ENCODE measurements around the gene ST7L. TPM values are rescaled to one million over a fixed set of nuclear protein-coding genes. Genes with fewer than 3 reads are reported as not detected.
A peak's percentile ranks its signal among the peaks of the same experiment; 100 is the strongest.
"Not testable (repeated sequence)": the region's sequence is repeated elsewhere in the genome, so short reads cannot be mapped to it uniquely, and the experiment has no call there.

Gene ST7L
- polyA plus RNA-seq (2012; ENCODE audit: insufficient read depth, insufficient read length), result 28.3 TPM

DNA sequence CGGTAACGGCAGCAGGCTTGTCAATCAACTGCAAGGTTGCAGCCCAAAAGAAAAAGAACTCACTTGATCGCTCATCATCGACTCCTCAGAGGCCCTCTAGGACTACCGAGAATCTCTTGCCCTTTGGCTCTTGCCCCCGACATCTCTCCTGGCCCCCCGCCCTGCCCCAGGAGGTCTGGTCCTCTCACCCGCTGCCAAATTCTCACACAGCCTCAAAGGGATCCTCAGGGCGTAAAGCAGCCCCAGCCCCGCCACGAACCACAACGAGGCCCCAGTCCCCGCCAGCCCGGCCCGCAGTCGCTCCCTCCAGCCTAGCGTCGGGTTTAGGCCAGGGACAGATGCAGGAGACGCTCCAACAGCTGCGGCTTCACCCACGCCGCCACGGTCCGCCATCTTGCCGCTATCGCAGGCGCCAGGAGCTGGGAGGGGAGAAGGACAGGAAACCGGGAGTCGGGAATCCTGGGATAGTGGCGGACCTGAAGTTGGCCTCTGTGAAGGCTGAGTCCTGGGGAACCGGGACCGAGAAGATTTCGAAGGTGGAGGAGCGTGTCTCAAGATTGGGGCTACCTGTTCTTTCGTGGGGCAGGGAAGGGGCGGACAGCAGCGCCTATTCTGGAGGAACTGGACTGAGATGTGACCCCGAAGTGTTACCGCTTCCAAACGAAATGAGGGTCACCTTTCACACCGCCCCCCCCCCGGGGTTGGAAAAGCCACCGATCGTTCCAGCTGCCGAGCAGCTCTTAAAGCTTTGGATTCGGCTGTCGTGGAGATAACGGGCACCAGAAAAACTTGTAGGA is at the start of gene ST7L:
ST7L (minus strand) TSS at position 421 of the 797 bp plus-strand sequence; CDS start at position 393, 28 bp downstream.
- H3K4me3 ChIP-seq (ENCODE audit: low read length), result peak within 1 kb of the TSS; percentile 93
- DNase-seq (ENCODE audit: low read depth, low spot score), result peak; percentile 59

GRCh38 chr1:112666946-112667345 is 48.0 kb upstream of the ST7L start:
- H3K4me3 ChIP-seq (ENCODE audit: low read length), result no peak overlapping the region
- no peak for DNase-seq (ENCODE audit: low read depth, low spot score)

GRCh38 chr1:112665857-112666256 is 46.9 kb upstream of the ST7L start:
- H3K4me3 ChIP-seq (ENCODE audit: low read length), result no peak overlapping the region
- DNase-seq (ENCODE audit: low read depth, low spot score), result no peak

GRCh38 chr1:112651205-112651604 is 32.3 kb upstream of the ST7L start:
- no peak overlapping the region for H3K4me3 ChIP-seq (ENCODE audit: low read length)
- no peak for DNase-seq (ENCODE audit: low read depth, low spot score)

- no peak overlapping the region for H3K4me3 ChIP-seq (ENCODE audit: low read length)
- DNase-seq (ENCODE audit: low read depth, low spot score), result no peak
These were observed 27.3 kb upstream of the ST7L start for GRCh38 chr1:112646225-112646624.

GRCh38 chr1:112643080-112643479 is 24.1 kb upstream of the ST7L start:
- H3K4me3 ChIP-seq (ENCODE audit: low read length), result no peak overlapping the region
- DNase-seq (ENCODE audit: low read depth, low spot score), result no peak

- H3K4me3 ChIP-seq (ENCODE audit: low read length); DNase-seq (ENCODE audit: low read depth, low spot score): not testable (repeated sequence)
These were observed 21.5 kb upstream of the ST7L start for GRCh38 chr1:112640437-112640836.

GRCh38 chr1:112638110-112638428 is 19.1 kb upstream of the ST7L start:
- H3K4me3 ChIP-seq (ENCODE audit: low read length), result no peak overlapping the region
- no peak for DNase-seq (ENCODE audit: low read depth, low spot score)

- DNase-seq (ENCODE audit: low read depth, low spot score), result no peak
- H3K4me3 ChIP-seq (ENCODE audit: low read length), result no peak overlapping the region
These were observed 18.5 kb upstream of the ST7L start for GRCh38 chr1:112637254-112638109.

GRCh38 chr1:112636597-112637253 is 17.8 kb upstream of the ST7L start:
- no peak for DNase-seq (ENCODE audit: low read depth, low spot score)
- H3K4me3 ChIP-seq (ENCODE audit: low read length), result no peak overlapping the region

DNA sequence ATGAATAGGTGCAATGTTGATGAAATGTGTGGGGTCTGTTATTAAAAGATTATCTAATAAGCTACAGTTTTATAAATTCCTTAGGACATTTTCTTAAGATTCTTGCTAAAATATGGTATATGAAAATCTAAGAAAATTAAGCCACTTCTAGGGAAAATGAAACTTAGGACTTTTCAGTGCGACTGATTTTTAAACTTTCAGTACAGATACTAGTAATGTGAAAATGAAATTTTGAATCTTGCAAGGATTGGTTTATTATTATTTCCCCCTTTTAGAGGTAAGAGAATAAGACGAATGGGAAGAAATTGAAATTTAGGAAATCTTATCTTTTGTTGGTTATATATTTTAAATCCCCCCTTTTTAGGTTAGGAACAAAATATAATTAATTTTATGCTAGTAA is 17.1 kb upstream of the ST7L start:
- H3K4me3 ChIP-seq (ENCODE audit: low read length), result no peak overlapping the region
- DNase-seq (ENCODE audit: low read depth, low spot score), result no peak

GRCh38 chr1:112634367-112634766 is 15.4 kb upstream of the ST7L start:
- no peak overlapping the region for H3K4me3 ChIP-seq (ENCODE audit: low read length)
- no peak for DNase-seq (ENCODE audit: low read depth, low spot score)

- no peak for DNase-seq (ENCODE audit: low read depth, low spot score)
- H3K4me3 ChIP-seq (ENCODE audit: low read length), result no peak overlapping the region
These were observed 14.7 kb upstream of the ST7L start for GRCh38 chr1:112633628-112634027.

DNA sequence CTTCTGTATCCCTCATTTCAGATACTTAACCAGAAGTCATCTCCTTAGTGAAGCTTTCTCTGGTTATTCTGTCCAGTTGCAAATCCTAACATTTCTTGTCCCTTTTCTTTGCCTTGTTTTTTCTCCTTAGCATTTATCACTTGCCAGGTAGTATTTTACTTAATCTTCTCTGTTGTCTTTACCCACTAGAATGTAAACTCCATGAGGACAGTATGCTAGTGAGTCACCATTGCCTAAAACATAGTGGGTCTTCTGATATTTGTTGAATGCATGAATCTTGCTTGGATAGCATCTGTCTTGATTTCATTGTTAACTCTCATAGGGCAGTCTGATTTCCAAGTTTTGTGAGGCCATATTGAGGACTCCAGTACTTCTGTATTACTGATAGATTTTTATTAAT is 10.3 kb upstream of the ST7L start:
- H3K4me3 ChIP-seq (ENCODE audit: low read length), result no peak overlapping the region
- DNase-seq (ENCODE audit: low read depth, low spot score), result no peak

DNA sequence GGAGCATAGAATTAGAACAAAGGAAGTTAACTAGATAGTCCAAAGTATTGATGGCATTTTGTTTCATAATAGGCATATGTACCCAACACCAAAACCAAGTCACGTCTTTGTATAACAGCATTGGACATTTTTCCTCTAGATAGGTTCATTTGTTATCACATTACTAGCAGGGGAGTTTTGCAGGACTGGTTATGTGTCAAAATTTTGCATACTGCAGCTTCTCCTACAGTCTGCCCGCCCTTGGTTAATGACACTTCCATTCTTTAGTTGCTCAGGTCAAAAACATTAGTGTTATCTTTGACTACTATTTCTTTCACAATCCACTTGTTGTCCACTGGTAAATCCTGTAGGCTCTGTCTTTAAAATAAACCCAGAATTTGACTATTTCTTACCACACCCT is 9.6 kb upstream of the ST7L start:
- DNase-seq (ENCODE audit: low read depth, low spot score), result no peak
- no peak overlapping the region for H3K4me3 ChIP-seq (ENCODE audit: low read length)

GRCh38 chr1:112626887-112627286 is 7.9 kb upstream of the ST7L start:
- no peak overlapping the region for H3K4me3 ChIP-seq (ENCODE audit: low read length)
- DNase-seq (ENCODE audit: low read depth, low spot score), result no peak

DNA sequence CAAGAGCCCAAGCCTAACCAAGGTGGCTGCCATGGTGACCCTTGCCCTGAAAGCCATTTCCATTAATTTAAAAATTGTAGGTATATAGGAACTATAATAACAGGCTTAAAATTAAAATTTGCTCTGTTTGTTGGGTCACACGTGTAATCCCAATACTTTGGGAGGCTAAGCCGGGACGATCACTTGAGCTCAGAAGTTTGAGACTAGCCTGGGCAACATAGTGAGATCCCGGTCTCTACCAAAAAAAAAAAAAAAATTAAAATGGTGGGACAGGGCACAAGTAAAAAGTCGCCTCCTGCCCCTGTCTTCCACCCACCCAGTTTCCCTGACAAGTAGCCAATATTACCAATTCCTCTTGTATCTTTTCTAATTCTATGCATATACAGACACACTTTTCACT is 7.3 kb upstream of the ST7L start:
- no peak overlapping the region for H3K4me3 ChIP-seq (ENCODE audit: low read length)
- DNase-seq (ENCODE audit: low read depth, low spot score), result no peak

GRCh38 chr1:112625696-112626095 is 6.8 kb upstream of the ST7L start:
- no peak overlapping the region for H3K4me3 ChIP-seq (ENCODE audit: low read length)
- DNase-seq (ENCODE audit: low read depth, low spot score), result no peak

DNA sequence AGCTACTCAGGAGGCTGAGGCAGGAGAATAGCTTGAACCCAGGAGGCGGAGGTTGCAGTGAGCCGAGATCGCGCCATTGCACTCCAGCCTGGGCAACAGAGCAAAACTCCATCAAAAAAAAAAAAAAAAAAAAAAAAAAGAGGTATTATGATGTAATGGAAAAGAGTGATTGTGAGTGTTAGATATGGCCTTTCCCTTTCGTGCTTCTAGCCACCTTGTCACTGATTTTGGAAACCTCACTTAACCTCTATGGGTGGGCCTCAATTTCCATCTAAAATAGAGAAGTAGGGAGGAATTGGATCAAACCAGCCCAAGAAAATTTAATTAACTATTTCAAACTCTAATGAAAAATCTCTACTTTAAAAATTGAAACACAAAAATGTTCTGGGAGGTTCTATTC is 5.6 kb upstream of the ST7L start:
- not testable (repeated sequence) for H3K4me3 ChIP-seq (ENCODE audit: low read length); DNase-seq (ENCODE audit: low read depth, low spot score)

- DNase-seq (ENCODE audit: low read depth, low spot score), result no peak
These were observed 1.4 kb upstream of the ST7L start for GRCh38 chr1:112620377-112620695.

More at GRCh38 chr1:112620377-112620695, 1.4 kb upstream of the ST7L start:
- peak overlapping the region; percentile 93 for H3K4me3 ChIP-seq (ENCODE audit: low read length)

All from Jurkat, Clone E6-1 (cell line).